SH-SY5Y (cell line): ENCODE results near the gene SLC16A12.

Source experiments
- GATA2 ChIP-seq: IDR thresholded peaks from 2 replicates; pipeline ENCODE4 v1.6.1; 2011; ENCODE audit warnings: mild to moderate bottlenecking, low read depth, low read length
- GATA3 ChIP-seq: IDR thresholded peaks from 2 replicates; pipeline ENCODE4 v1.6.1; 2011; ENCODE audit warnings: low read depth, mild to moderate bottlenecking, low read length, moderate library complexity

GRCh38 chr10:89478739-89479654 lies 56.4 kb downstream of the SLC16A12 start:
- TF ChIP-seq GATA2, result no peak
- no peak for TF ChIP-seq GATA3
